ENCODE data around the gene NFATC1.

DNA sequence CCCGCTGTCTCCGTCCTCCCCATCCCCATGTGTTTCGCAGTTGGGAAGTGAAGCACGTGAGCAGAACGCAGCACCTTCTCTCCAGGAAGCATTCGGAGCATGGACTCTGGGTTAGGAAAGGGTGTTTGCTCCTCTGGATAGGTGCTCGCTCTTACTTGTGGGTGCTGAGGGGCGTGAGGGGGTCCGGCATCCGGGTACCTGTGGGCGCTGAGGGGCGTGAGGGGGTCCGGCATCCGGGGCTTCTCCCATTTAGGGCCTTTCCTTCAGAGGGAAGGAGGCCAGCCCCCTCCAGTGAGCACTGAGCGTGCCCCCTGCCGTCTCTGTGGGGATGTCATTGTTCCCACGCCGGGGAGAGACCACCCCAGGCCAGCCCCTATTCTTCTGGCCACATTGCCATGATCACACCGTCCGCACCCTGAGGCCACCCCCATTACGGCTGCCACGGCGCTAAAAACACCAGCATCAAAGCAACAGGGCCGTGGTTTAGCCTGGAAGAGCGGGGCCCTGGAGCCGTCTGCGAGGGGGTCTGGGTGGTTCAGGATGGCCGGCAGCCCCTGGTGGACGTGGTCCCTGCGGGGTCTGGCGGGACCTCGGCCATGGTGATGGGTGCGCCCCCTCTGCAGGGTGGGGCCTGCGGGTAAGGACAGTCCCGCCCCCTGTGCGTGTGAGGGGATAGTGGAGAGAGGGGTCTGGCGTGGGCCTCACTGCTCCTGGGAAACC lies 41.0 kb downstream of the NFATC1 start:
- no peak for TF ChIP-seq EZH2 (IDR thresholded peaks at IDR 0.05; ENCODE audit: insufficient read depth, poor library complexity, severe bottlenecking)
- no peak for TF ChIP-seq EZH2phosphoT487 (IDR thresholded peaks at IDR 0.05; ENCODE audit: insufficient read depth, low read depth)
